Measurements from ENCODE around the gene BEGAIN. TPM values are rescaled to one million over a fixed set of nuclear protein-coding genes. Genes with fewer than 3 reads are reported as not detected.

Gene BEGAIN
- total and polyA plus RNA-seq, 9 of the 15 experiments (the other 6 are each of a cell fraction or from before 2014, with no cell fraction given), result 0.07 to 0.68 (median 0.55) TPM; not detected in 3

GRCh38 chr14:100629098-100629497, 41.9 kb upstream of the BEGAIN start:
- Histone ChIP-seq H3K9me3 (replicated peaks; ENCODE audit: control insufficient read depth, insufficient read depth, low read depth, low read length) (no peaks in the 10 kb centered on the region), H3K9me1 (ENCODE audit: control insufficient read depth, insufficient read depth, low read length) (no peaks in the 10 kb centered on the region), H3K4me1 (replicated peaks in 1 of 2; ENCODE audit: control insufficient read depth in 2 of 2, insufficient read depth in 2 of 2, low read length in 2 of 2) (peaks cover 5 to 6% of the 10 kb centered on the region in 2 experiments; a peak in 3 of 5 replicates), H3K27ac (ENCODE audit: extremely low read depth, low read depth, low read length) (no peak overlapping the region), H3K27me3 (ENCODE audit: control insufficient read depth in 2 of 2, insufficient read depth in 2 of 2, low read length in 2 of 2) (peaks cover 11 to 46% of the 10 kb centered on the region in 2 experiments; a peak in 4 of 5 replicates), H4K20me1 (replicated peaks; ENCODE audit: control insufficient read depth, insufficient read depth, low read length) (no peaks in the 10 kb centered on the region), H3K9ac (ENCODE audit: insufficient read depth in 1 of 2, low read depth in 2 of 2, low read length in 2 of 2) (no peak overlapping the region), H3K79me2 (ENCODE audit: control insufficient read depth, insufficient read depth, low read length) (no peaks in the 10 kb centered on the region), H3K36me3 (ENCODE audit: control insufficient read depth, insufficient read depth, low read length) (no peaks in the 10 kb centered on the region), H2AFZ (ENCODE audit: low read depth, low read length) (no peak overlapping the region), H3K4me3 (no peak overlapping the region), H3K4me2 (ENCODE audit: insufficient read depth, low read length) (no peak overlapping the region)
- FAIRE-seq (no peak), ATAC-seq (no peak), DNase-seq (ENCODE audit: extremely low read depth in 1 of 4, low spot score in 3 of 4) (no peak)
- intact Hi-C loops (cut with micrococcal nuclease), result no loop called here
- CTCF ChIA-PET (ENCODE audit: low intra/inter-chr PET ratio), result no interaction called here
- in situ Hi-C loops (cut with MboI), result no loop called here
- POLR2A ChIA-PET, result interaction anchor here (0.9 kb wide), 1 partner anchor 16 kb away, joined by 3 read pairs; no protein-coding TSS in a partner anchor
- TF ChIP-seq ZBTB12 (CRISPR knock-in tag; IDR thresholded peaks at IDR 0.05), result no peak
- TF ChIP-seq ZNF717 (CRISPR knock-in tag; IDR thresholded peaks at IDR 0.05), result no peak
- no peak for TF ChIP-seq FOSL1 (tag; conservative IDR thresholded peaks at IDR 0.05)
- no peak for TF ChIP-seq ZNF780A (CRISPR knock-in tag; IDR thresholded peaks at IDR 0.05)
- TF ChIP-seq ZZZ3 (IDR thresholded peaks at IDR 0.05), result no peak
- no peak for TF ChIP-seq ETS1 (conservative IDR thresholded peaks at IDR 0.05; ENCODE audit: control insufficient read depth, low read depth, low read length)
- no peak for TF ChIP-seq ZNF592 (IDR thresholded peaks at IDR 0.05)
- WGBS (ENCODE audit: insufficient coverage, low coverage, missing lambda C conversion rate), result 0% methylated on average over 4 of the region's 13 CpGs
- BruUV-seq (replicated peaks), result no TSS peak

Measured in K562 (cell line).